NCI-H1930 (cell line): ENCODE results near the gene SAMD4A.
A peak's percentile ranks its signal among the peaks of the same experiment; 100 is the strongest.
"Not testable (repeated sequence)": the region's sequence is repeated elsewhere in the genome, so short reads cannot be mapped to it uniquely, and the experiment has no call there.

ENCODE experiments used
- DNase-seq, 2 experiments: peaks; one replicate each; lab custom pipeline; 2025; lab: John Stamatoyannopoulos, UW

Gene SAMD4A

DNA sequence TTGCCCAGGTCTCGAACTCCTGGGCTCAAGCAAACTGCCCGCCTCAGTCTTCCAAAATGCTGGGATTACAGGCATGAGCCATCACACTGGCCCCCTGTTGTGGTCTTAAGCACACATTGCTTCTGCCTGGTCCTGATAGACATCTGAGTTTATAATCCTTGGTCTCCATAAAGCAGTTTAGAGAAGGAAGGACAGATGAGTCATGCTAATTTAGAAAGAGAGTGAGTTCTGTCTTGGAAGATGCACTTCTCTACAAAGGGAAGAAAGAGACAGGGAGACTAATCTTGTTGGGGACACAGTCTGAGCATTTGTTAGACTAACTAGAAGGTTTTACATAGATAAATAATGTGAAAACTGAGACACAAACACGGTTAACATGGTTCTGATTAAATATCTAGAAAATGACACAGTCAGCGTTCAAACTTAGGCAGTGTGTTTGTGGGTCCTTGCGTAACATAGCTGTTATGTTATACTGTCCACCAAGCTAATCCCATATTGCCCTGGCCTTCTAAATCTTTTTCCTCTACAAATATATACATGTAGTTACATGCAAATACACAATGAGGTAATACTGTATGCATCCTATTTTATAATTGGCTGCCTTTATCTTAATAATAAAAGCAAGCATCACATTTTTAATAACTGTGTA lies 31.0 kb downstream of the SAMD4A start:
- DNase-seq: no peak

GRCh38 chr14:54599966-54600716 lies 33.2 kb downstream of the SAMD4A start:
- no peak for DNase-seq

DNA sequence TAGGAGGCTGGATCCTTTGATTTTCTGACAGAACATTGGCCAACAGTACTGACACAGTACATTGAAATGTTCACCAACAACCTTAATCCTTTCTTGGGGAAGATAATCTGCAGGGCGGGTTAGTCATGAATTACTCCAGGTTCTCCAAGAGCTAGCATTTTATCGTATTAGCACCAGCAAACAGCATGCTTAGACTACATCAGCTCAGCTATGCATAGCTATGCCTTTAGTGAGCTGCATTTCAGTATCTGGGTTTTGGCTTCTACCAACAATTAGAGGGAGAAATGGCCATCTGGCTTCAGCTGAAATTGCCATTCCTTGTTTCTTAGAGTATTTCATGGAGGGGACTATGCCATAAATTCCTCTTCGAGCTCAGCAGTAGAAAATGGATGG lies 33.8 kb downstream of the SAMD4A start:
- DNase-seq: no peak

GRCh38 chr14:54603362-54603761 lies 36.4 kb downstream of the SAMD4A start:
- DNase-seq: no peak

GRCh38 chr14:54606178-54606577 lies 39.2 kb downstream of the SAMD4A start:
- no peak for DNase-seq

DNA sequence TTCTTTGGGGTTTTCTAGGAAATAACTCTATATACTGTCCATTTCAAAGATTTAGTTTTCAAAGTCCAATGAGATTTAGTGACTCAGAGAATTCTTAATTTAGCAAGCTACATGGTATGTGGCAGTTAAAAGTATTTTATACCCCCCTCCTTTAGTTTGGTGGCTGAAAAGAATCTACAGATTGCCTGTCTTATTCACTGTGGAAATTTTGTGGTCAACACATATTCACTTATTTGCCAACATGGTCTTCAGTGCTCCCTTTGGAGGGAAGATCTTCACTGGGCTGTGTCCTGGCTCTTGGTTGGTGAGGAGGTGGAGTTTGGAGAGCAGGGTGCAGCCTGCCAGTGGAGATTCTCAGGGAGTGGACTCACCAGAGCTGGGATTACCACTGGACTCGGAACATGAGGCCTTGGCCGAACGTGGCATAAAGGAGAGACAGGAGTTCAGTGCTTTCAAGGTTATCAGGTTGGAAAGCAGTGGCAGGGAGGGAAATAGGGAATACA lies 39.8 kb downstream of the SAMD4A start:
- DNase-seq: no peak

- DNase-seq: no peak
Measured at GRCh38 chr14:54609576-54609975, 42.6 kb downstream of the SAMD4A start.

- DNase-seq: no peak
Measured at GRCh38 chr14:54610051-54610977, 43.4 kb downstream of the SAMD4A start.

DNA sequence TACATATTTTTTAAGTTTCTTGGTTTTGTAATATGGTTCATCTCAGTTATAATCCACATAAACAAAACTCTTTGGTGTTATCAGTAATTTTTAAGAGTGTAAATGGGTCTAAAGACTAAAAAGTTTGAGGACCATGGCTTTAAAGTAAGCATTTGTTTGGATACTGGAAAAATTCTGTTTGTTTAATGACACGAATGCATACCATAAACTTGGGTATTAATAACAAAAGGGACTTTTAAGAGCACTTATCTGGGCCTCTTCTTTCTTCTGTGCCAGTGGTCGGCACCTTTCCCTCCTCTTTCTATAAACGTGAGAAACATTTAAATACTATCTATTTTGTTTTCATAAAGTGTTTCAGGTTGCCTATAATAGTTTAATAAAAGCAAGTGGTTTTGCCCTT lies 47.4 kb downstream of the SAMD4A start:
- no peak for DNase-seq

DNA sequence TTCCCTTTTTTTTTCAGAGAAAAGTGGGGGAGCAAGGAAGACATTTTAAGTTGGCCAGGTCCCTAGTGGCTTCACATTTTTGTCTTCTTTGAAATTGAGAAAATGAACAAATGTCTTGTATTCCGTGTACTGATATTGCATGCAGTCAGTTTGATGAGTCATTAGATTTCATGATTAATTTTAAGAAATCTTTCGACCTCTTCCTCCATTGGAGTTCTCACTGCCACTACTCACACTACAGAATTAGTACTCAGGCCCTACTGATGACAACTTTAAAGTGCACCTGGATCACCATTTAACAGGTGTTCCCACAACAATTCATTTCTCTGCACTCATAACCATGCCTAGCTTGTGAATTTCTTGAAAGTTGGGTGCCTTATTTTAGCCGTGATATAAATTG lies 50.5 kb downstream of the SAMD4A start:
- no peak for DNase-seq

DNA sequence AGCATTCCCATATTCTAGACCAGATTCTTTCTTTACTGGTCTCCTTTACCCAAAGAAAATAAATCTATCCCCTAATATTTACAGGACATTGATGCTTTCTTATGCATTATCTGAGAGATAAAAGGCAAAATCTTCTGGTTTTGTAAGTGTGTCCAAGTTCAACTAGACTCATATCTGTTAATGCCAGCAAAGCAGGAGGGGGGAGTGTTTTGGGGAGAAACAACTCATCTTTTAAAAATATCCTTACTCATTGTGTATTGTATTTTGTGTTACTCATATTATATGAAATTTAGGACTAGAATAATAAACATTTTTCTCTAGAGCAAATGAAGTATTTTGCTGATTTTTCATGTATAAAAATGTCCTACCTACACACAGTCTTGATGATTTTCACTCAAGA lies 54.8 kb downstream of the SAMD4A start:
- no peak for DNase-seq

- DNase-seq: no peak
Measured at GRCh38 chr14:54622192-54622958, 55.4 kb downstream of the SAMD4A start.

GRCh38 chr14:54623279-54624004 lies 56.5 kb downstream of the SAMD4A start:
- no peak for DNase-seq

DNA sequence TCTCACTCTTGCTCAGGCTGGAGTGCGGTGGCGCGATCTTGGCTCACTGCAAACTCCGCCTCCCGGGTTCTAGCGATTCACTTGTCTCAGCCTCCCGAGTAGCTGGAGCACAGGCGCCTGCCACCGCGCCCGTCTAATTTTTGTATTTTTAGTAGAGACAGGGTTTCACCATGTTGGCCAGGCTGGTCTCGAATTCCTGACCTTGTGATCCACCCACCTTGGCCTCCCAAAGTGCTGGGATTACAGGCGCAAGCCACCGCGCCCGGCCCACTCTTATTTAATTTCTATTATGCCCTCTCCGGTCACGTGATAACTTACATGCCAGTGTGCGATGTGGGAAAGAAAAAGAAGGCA lies 57.1 kb downstream of the SAMD4A start:
- DNase-seq: not testable (repeated sequence)

DNA sequence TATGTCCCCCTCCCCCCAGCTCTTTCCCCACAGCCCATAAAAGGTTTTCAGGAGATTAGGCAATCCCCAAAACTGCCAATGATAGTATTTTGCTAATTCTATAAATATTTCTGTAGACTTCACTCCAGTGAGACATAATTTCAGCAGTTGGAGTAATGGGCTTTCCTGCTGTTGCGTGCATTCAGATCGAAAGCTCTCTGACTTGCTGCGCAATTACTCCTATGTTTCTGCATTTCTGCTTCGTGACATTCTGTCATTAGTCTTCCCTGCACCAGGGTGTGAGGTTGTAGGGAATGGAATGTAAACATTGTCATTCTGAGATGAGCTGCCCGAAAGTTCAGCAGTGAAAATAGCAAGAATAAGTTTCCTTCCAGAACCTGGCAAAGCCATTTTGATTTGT lies 58.2 kb downstream of the SAMD4A start:
- peak; percentile 71 to 90 for DNase-seq

GRCh38 chr14:54627219-54627539 lies 60.3 kb downstream of the SAMD4A start:
- DNase-seq: no peak

GRCh38 chr14:54627540-54628363 lies 60.8 kb downstream of the SAMD4A start:
- DNase-seq: no peak

- DNase-seq: no peak
Measured at GRCh38 chr14:54629183-54629582, 62.3 kb downstream of the SAMD4A start.

DNA sequence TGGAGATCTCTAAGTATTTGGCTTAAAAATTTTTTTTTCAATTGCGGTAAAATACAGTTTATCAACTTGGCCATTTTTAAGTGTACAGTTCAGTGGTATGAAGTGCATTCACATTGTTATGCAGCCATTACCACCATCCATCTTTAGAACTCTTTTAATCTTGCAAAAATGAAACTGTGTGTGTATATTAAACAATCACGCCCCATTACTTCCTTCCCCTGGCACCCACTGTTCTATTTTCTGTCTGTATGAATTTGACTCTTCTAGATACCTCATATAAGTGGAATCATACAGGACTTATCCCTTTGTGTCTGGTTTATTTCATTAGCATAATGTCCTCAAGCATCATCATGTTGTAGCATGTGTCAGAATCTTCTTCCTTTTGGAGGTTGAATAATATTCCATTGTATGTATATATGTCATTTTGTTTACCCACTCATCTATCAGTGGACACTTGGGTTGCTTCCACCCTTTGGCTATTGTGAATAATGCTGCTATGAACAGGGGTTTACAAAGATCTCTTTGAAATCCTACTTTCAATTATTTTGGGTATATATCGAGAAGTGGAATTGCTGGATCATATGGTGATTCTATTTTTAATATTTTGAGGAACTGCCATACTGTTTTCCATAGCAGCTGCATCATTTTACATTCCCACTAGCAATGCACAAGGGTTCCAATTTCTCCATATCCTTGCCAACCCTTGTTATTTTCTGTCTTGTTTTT lies 62.9 kb downstream of the SAMD4A start:
- no peak for DNase-seq

DNA sequence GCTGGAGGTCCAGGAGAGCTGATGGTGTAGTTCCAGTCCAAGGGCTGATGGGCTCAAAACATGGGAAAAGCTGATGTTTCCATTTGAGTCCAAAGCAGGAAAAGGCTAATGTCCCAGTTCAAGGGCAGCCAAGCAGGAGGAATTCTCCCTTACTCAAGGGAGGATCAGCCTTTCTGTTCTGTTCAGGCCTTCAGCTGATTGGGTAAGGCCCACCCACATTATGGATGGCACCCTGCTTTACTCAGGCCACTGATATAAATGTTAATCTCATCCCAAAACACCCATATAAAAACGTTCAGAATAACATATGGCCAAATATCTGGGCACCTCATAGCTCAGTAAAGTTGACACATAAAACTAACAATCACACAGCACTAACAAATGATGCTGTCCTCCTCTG lies 64.1 kb downstream of the SAMD4A start:
- DNase-seq: no peak
